ENCODE results near the gene PAM16. TPM values are rescaled to one million over a fixed set of nuclear protein-coding genes. Genes with fewer than 3 reads are reported as not detected.
A peak's percentile ranks its signal among the peaks of the same experiment; 100 is the strongest.
"Not testable (repeated sequence)": the region's sequence is repeated elsewhere in the genome, so short reads cannot be mapped to it uniquely, and the experiment has no call there.

PAM16 gene
- total RNA-seq (65.1 and 72.5 TPM in 2 replicates), polyA plus RNA-seq (71.8 and 82.8 TPM in 2 replicates)

DNA sequence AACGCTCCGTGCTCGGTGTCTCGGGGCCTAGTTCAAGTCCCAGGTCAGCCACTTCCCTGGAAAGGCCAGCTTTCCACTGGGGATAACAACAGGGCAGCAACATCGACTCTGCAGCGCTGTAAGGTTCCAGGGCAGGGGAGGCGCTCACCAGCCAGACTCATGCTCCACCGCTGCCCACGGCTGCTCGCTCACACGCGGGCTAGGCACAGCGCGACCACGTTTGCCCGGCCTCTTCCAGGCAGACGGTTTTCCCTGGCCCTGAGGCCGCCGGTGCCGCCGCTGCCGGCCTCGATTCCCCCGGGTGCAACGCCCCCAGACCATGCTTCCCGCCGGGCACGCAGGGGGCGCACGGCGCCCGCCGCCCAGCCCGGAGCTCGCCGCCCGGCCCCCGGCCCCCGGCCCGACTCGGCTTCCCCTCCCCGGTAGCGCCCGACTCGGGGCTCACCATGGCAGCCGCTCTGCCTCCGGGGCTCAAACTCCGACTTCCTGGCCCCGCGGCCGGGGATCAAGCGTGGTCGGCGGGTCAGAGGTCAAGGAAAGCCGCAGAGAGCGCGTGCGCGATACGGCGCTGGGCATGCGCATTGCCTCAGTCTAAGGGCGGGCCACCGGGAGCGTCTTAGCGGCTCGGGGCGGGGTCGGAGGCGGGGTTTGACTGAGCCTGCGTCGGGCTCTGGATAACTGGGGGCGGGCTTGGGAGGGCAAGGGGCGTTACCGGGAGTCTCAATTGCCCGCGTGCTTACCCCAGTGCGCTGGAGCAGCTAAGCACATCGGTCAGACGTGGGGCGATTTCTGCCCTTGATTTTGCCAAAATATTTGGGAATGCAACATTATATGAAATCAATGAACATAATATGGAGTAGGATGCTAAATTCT, at the start of gene PAM16:
TSS of gene PAM16 (minus strand) at position 535 of the 873 bp plus-strand sequence. CDS start at position 448, 87 bp downstream.
- Histone ChIP-seq H3K27ac (peak within 1 kb of the TSS; percentile 65), H3K4me3 (peak within 1 kb of the TSS; percentile 69), H3K27me3 (no peaks in the 10 kb centered on the region), H3K4me1 (ENCODE audit: low read depth) (peaks cover 14% of the 10 kb centered on the region), H3K9me3 (ENCODE audit: low read depth) (no peaks in the 10 kb centered on the region), H3K36me3 (no peaks in the 10 kb centered on the region)
- DNase-seq (ENCODE audit: low read depth in 1 of 2, low spot score in 1 of 2) = peak; percentile 96 to 98
- no peak for TF ChIP-seq CTCF (IDR thresholded peaks at IDR 0.05; ENCODE audit: low read depth, low read length)

GRCh38 chr16:4399001-4399730, 48.0 kb upstream of the PAM16 start:
- Histone ChIP-seq H3K27me3 (no peaks in the 10 kb centered on the region), H3K4me1 (ENCODE audit: low read depth) (peaks cover 8% of the 10 kb centered on the region), H3K36me3 (no peaks in the 10 kb centered on the region), H3K4me3 (no peak overlapping the region), H3K27ac (no peak overlapping the region), H3K9me3 (ENCODE audit: low read depth) (no peaks in the 10 kb centered on the region)
- TF ChIP-seq CTCF (IDR thresholded peaks at IDR 0.05; ENCODE audit: low read depth, low read length) = no peak
- no peak for DNase-seq (ENCODE audit: low read depth in 1 of 2, low spot score in 1 of 2)

DNA sequence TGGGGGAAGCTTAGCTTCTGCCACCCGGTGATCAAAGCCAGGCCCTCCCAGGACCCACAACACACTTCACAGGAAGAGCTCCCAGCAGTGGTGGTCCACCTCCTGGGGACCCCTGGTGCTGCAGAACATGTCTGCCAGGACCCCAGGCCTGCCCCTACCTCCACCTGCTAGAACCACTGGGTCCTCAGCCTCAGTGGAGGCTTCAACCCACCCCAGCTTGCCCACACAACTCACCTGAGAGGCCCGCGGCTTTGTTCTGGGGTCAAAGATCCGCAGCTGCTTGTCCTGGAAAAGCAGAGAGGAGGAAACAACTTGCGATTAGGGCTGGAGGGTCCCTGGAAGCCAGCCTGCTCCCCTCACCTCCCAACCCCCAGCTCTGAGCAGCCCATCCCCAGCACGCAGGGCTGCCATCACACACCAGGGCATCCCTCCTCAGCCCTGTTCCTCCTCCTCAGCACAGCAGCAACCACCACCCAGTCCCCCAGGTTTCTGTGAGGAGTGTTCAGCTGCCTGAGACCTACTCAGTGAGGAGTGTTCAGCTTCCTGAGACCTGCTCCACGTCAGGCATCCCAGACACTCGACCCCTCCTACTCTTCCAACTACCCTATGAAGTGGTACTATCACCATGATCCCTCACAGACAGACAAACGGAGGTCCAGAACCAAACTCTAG, 44.1 kb upstream of the PAM16 start:
- Histone ChIP-seq H3K4me1 (ENCODE audit: low read depth) (peaks cover 30% of the 10 kb centered on the region), H3K9me3 (ENCODE audit: low read depth) (no peaks in the 10 kb centered on the region), H3K4me3 (no peak overlapping the region), H3K36me3 (no peaks in the 10 kb centered on the region), H3K27me3 (no peaks in the 10 kb centered on the region), H3K27ac (peak overlapping the region; percentile 68)
- no peak for TF ChIP-seq CTCF (IDR thresholded peaks at IDR 0.05; ENCODE audit: low read depth, low read length)
- no peak for DNase-seq (ENCODE audit: low read depth in 1 of 2, low spot score in 1 of 2)

DNA sequence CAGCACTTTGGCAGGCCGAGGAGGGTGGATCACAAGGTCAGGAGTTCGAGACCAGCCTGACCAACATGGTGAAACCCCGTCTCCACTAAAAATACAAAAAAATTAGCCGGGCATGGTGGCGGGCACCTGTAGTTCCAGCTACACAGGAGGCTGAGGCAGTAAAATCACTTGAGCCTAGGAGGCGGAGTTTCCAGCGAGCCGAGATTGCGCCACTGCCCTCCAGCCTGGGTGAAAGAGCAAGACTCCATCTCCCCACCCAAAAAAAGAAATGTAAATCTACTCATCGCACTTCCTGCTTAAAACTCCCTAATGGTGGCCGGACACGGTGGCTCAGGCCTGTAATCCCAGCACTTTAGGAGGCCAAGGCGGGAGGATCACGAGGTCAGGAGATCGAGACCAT, 42.7 kb upstream of the PAM16 start:
- DNase-seq (ENCODE audit: low read depth in 1 of 2, low spot score in 1 of 2); H3K4me3 ChIP-seq; H3K36me3 ChIP-seq; H3K27me3 ChIP-seq; H3K9me3 ChIP-seq (ENCODE audit: low read depth): not testable (repeated sequence)
- Histone ChIP-seq H3K4me1 (ENCODE audit: low read depth) (peaks cover 43% of the 10 kb centered on the region), H3K27ac (peak overlapping the region; percentile 68)

DNA sequence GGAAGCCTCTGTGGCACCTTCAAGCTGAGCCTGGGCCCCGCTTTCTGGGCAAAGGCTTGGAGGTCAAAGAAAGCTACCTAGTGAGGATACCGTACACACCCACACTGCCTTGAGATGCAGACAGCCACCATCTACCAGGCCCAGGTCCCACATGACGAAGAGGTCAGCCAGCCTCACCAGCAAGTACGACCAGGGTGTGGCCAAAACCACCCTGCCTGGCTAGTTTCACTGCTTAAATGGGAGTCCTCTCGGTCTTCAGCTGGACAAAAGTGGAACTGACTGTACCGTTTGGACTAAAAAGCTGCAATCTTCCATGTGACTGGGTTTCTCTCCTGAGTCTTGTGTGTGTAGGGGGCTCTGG, 42.1 kb upstream of the PAM16 start:
- Histone ChIP-seq H3K9me3 (ENCODE audit: low read depth) (no peaks in the 10 kb centered on the region), H3K27ac (peak overlapping the region; percentile 68), H3K4me3 (no peak overlapping the region), H3K27me3 (no peaks in the 10 kb centered on the region), H3K36me3 (no peaks in the 10 kb centered on the region), H3K4me1 (ENCODE audit: low read depth) (peaks cover 50% of the 10 kb centered on the region)
- no peak for TF ChIP-seq CTCF (IDR thresholded peaks at IDR 0.05; ENCODE audit: low read depth, low read length)
- no peak for DNase-seq (ENCODE audit: low read depth in 1 of 2, low spot score in 1 of 2)
